ENCODE measurements around the gene MBLAC1.
A peak's percentile ranks its signal among the peaks of the same experiment; 100 is the strongest.

MBLAC1 gene

DNA sequence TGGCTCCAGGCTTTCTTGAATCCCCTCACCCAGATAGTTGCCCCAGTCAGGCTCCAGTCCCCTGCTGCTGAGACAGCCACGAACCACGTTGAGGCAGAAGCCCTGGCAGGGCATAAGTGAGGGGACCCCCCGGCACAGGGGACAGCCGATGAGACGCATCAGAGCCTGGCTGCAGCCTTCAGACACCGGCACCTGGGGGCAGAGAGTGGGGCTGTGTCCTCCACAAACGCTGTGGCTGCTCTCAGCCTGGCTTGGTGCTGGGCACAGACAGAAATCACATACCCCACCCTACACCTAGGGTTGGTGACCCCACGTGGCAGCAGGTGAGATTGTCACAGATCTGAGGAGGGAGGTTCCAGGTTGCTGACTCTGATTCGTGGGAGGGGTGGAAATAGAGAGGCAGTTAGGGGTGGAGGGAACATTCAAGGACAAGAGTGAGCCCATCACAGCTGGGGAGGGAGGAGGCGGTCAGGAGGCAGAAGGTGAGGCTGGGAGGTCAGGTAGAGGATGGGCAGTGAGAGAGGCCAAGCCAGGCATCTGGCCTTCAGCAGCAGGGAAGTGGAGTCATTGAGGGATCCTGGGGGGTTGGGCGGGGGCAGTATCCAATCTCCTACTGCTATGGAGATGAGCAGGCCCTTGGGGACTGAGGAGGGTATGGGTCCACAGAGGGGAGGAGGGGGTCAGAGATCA is 47.2 kb downstream of the MBLAC1 start:
- DNase-seq, result no peak

DNA sequence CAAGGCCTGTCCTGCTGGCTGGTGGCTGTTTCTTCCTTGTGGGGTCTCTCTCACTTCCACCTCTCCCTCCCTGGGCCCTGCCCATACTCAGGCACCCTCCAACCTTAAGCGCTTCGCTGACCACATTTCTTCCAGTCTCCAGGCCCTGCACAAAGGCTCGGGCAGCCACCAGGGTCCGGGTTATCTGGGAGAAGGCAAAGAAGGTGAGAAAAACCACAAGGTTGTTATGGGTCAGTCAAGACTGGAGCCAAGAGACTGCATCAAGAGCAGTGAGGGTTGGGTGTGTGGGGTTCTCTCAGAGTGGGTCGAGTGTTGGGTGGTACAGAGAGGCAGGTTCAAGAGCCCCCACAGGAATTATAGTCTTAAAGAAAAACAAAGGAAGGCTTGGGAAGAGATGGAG is 47.8 kb downstream of the MBLAC1 start:
- DNase-seq, result no peak

DNA sequence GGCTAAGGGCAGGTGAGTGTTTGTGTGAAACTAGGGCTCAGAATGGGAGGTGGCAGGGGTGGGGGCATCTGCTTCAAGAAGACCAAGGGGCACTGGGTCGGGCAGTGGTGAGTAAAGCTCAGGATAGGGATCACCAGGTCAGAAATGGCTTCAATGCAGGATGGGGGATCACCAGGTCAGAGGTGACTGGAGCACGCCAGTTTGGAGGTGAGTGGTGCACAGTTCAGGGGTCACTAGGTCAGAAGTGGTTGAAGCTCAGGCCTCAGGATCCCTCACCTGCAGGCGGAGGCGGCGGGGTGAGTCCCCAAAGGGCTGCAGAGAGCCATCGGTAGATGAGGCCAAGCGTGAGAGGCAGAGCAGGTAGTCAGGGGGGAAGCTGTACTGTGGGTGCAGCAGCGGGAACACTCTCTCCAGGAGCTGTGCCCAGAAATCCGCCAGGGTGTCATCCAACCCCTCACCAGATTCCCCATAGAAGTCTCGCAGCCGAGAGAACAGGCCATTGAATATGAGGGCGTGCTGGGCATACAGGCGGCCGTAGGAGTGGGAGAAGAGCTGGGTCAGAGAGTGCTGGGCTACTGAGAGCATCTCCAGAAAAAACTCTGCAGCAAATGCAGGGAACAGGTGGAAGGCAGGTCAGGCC is 48.6 kb downstream of the MBLAC1 start:
- no peak for DNase-seq

DNA sequence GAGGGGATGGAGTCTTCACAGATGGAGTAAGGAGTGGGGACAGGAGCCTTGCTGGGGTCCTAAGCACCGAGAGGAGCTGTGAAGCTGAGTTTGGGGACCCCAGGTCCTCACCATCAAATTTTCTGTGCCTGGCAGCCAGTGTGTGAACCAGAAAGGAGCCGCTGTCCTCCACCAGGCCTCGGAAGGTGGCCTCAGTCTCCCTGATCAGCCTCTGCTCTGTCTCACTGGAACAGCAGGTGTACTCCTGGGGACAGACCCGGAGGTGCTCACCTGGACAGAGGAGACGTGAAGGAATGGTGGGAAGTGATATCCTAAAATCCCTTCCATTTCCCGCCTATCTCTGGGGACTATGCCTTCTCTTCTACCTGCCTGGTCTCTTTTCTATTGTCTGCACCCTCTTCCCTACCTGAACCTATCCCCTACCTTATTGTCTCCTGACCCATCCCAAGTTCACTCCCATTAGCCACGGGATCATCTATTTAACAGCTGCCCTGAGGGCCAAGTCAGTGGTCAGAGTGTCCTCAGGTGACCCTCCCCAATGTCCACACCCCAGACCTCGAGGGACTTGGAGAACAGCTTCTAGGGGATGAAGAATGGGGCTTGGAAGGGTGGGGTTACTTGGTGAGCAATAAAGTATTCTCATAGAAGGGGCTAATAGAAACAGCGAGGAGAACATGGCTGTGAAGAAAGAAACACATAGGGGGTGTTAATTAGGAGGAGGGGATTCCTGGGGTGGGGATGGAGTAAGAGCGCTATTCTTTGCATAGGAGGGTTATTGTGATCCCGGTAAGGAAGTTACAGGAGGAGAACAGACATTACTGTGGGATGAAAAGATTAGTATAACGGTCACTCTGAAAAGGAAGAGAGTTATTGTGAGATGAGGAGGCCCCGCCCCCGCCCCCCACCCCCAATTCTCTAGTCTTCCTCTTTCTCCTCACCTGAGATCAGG is 49.6 kb downstream of the MBLAC1 start:
- DNase-seq, result peak; percentile 11

DNA sequence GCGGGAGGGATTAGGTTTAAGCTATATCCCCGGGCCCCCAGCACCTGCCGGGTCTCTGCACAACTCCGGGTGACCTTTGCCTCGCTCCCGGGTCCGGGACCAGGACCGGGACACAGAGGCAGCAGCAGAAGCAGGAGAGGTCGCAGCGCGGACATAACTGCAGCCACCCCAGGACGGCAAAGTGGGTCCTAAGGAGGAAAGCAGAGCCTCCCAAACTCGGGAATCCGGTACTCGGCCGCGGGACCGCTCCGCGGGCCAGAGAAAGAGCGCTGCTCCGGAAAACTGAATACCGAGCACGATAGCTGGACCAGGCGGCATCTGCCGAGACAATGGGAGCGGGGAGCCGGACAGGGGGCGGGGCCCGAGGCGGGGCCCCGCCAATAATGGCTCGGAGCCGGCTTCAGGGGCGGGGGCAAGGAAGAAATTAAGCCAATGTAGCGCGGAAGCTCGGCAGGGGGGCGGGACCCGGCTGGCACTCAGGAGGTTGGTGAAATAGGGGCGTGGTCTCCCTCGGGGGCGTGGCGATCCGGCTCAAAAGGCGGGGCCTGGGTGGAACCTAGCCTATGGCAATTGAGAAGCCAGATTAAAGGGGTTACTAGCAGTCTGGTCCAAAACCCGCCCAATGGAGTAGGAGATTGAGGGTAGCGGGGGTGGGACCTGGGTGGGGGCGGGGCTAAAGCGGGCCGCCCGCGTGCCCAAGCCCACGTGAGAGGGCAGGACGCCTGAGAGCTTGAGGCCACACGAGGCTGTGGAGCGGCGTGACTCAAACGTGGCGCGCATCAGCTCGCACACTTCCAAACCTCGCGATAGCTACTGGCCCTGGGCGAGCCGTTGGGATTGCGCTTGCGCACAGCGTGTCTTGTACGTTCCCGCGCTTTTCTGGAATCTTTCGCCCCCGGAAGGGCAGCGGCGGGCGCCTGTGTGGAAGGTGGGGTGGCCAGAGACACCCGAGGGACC is 50.6 kb downstream of the MBLAC1 start, which contains the start of the genes GPC2 and STAG3:
TSS of gene GPC2 (minus strand) at position 337 of the 957 bp plus-strand sequence. CDS start at position 155, 182 bp downstream.
TSS of gene STAG3 (plus strand) at position 874 of the 957 bp plus-strand sequence. CDS start 2,639 bp downstream, outside the sequence.
- DNase-seq, result peak; percentile 92
